GM21390 (cell line): ENCODE measurements around the gene GLIS2.

Experiments used
- ATAC-seq: cut with Tn5 transposase; IDR thresholded peaks from one replicate; pipeline ENCODE4 v1.9.1; 2021; ENCODE audit not compliant: unreplicated experiment

The GLIS2 gene

DNA sequence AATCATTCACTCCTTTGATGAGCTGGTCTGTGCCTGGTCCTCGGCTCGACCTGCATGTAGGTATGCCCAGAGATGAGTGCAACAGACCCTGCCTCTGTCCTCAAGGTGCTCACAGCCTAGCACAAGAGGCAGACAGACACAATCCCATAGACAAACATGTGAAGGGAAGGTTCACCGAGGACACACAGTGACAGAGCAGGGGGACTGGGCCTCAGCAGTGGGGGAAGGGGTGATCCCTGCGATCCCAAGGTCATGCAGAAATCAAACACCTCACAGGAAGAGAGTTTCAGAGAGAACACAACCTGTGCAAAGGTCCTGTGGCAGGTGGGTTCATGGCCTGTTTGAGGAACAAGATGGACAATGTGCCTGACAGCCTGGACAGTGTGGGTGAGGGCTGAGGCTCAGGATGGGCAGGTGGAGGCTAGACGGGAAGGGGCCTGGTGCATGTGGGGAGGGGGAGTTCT lies 51.6 kb downstream of the GLIS2 start:
- ATAC-seq, result no peak

DNA sequence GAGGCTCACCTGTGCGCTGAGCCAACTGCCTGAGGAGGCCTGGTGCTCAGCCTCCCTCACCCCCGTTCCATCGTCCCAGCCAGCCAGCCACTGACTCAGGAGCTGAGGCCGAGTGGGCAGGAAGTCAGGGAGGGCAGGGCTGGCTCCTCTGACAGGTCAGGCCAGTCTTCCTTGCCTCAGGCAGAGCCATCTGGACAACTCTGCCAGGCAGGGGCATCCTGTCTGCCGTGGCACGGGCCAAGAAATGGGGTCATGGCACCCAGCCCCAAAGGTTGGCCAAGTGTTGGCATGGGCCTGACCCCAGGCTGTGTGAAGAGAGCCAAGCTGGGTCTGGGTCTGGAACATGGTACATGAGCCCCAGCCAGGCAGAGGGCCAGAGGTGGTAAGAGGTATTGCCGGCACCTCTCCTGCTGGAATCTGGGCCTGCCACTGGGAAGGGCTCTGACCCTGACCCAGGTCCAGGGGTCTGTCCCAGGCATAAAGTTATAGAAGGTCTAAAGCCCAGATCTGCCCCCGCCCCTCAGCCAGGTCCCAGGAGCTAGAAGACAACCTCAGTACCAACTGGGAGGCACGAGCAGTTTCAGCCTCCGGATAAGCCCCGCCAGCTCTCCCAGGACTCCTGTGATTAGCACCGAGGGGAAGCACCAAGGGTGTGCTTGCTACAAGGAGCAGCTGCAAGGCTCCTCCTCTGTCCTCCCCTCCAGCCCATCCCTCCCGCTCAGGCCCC lies 53.3 kb downstream of the GLIS2 start:
- no peak for ATAC-seq

DNA sequence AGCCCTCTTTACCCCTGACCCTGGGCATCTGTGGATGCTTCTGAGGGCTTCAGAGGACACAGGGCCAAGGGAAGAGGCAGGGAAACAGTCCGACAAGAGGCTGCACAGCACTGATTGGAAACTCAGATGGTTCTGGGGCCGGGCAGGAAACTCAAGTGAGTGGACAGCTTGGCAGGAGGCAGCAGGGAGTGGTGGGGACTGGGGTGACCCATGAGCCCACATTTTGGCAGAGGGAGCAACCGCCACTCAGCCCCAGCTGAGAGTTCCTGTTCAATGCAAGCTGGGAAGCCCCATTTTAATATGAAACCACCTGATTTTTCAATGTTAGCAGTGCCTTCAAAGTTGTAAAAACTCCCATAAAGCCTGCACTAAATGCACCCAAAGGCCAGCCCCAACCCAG lies 54.3 kb downstream of the GLIS2 start:
- no peak for ATAC-seq

DNA sequence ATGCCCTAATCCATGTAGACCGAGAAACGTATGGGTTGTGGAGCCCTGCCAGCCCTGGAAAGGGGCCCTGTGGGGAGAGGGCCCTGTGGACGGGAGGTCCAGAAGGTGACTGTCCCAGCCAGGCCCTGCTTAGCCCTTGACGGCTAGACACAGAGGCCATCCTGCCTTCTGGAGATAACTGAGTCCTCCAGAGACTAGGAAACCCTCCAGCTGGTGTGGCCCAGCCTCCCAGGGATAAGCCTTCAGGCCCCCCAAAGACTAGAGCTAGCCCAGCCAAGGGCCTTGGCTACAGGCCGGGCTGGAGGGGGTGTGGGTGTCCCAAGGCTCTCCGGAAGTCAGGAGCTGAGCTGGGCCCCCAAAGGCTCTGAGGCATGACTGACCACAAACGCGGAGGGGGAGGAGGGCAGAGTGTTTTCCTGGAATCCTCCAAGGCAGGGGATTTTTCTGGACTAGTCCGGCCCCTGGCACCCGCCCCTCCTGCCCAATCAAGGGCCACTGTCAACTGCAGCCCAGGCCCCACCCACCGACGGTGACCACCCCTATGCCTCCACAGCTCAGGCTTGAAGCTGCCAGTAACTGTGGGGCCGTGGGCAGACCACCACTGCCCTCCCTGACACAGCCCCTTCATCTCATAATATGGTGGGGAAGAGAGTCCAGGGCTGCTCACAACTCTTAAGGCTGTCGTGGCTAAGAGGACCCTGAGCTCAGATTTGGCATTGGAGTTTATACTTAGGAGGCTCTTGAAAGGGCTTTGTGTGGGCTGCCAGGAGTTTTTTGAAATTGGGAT lies 54.9 kb downstream of the GLIS2 start:
- no peak for ATAC-seq

DNA sequence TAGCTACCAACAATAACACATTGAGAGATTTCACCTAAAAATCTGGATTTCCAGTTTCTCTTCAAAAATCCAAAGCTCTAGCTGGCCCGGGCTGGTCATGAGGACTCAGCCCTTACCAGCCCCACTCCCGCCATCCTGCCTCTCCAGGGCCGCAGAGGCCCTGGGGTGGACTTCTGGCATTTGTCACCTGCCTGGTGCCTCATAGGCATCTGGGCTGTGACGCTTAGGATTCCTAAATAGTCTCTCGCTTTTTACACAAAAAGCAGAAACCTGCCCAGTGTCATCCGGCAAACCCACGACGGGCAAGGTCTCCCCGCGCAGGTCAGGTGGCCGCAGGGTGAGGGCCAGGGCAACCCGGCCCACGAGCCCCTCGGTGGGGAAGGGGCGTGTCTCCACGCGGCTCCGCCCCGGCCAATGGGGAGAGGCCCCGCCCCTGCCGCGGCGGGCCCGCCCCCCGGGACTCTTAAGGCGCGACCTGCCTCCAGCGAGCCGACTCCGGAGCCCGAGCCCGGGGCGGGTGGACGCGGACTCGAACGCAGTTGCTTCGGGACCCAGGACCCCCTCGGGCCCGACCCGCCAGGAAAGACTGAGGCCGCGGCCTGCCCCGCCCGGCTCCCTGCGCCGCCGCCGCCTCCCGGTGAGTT lies 55.6 kb downstream of the GLIS2 start, which contains the start of gene VASN:
VASN (plus strand) TSS at position 492 of the 644 bp plus-strand sequence. CDS start 9,030 bp downstream, outside the sequence.
- ATAC-seq, result peak; percentile 77

DNA sequence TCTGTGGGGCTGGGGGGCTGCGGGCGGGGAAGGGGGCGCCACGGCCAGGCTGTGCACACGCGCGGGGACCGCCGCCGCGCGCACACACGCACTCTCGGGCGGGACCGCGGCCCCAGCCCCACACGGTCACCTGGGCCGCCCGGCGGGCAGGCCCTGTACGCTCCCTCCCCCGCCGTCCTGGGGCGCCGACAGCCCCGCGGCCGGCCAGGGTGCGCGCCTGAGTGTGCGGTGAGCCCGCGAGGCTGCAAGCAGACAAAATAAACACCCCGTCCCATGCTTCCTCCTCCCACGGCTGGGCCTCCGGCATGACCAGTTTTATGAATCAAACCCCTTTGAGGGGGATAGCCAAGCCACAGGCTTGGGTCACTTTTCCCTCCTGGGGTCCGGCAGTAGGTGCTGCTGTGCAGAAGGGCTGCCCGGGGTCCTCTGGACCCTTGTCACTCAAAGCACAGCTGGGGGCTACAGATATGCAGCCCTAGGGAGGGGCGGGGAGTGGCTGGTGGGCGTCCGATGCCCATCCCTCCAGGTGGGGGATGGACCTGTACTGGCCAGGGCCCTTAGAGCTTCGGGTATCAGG lies 56.2 kb downstream of the GLIS2 start:
- ATAC-seq, result peak; percentile 34

DNA sequence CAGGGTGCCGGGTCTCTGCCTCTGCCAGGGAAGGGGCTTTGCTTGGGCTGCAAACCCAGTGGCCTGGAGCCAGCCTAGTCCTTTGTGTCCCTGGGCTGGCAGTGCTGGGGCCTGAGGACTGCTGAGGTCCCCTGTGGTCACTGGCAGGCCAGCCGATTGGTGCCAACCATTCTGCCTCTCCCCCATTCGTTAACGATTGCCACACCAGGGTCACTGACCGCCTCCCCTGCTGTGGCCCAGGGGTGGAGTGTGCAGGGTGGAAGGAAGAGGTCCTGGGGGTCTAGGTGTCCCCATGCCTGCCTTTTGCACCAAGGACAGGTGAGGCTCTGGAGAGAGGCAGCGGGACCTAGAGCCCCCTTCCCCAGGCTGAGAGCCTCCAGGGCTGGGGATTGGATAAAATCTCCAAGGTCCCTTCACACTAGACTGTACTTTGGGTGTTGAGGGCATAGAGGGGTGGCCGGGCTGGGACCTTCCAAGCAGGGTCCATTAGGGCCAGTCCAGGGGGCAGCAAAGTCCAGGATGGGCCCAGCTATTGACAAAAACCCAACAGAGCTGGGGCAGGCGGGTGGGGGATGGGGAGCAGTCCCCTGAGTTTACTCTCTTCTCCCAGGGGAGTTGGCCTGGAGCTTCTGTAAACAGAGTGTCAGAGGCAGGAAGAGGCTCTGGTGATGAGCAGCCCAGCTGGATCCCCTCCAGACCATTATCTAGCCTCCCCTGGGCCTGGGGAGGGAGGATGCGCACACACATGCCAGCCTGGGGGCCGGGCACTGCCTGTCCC lies 56.9 kb downstream of the GLIS2 start:
- no peak for ATAC-seq

DNA sequence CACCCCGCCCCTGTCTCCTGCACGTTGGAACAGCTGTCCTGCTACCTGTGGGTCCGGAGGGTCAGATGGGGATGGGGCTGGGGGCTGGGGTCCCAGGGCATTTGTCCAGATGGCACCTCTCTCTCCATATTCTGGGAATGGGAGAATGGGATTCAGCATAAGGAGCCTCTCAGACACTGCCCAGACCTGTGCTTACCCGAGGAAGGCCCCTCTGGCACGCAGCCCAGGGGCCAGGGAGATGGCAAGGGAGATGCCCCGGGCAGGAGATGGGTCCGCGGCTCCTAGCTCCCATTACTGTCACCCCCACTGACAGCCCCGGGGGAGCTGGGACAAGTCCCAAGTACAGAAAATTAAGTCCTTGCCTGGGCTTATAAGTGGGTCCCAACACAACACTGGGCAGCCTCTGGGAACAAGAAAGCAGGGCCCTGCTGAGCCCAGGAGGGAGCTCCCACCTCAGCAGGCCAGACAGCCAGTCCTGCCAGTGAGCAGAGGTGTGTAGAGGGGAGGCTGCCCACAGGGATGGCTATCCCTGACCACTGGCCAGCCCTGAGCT lies 57.6 kb downstream of the GLIS2 start:
- no peak for ATAC-seq

DNA sequence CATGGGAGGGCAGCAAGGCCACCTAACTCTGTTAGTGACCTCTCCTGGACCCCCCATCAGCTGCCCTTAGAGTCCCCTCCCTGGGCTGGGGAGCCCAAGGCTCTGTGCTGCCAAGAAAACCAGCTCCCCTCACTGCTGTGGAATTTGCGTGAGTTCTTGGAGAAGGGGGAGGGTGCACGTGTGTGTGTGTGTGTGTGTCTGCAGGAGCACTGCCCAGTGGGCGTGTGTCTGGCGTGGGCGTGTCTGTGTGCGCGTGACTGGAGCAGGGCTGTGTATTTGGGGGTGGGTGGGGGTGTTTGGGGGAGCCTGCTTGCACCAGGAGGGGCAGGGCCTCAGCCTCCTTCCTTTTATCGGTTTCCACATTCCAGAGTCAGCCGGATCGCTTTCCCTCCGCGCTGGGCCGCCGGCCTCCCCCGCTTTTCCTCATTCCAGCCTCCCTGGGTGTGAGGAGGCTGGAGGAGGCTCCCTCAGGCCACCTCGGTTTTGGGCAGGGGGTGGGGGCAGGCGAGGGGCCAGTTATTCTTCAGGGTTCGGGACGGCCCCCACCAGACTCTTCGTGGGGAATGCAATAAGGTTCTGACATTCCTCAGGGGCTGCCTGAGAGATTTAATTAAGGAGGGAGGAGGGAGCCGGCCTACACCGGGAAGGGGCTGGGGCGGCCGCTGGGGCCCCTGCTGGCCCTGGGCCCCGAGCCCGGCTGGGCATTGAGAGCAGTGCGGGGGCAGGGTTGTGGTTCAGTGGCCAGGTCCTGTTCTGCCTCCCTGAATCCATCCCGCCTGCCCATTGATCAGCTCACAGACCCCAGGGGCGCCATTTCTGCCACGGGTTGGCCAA lies 58.3 kb downstream of the GLIS2 start:
- no peak for ATAC-seq

DNA sequence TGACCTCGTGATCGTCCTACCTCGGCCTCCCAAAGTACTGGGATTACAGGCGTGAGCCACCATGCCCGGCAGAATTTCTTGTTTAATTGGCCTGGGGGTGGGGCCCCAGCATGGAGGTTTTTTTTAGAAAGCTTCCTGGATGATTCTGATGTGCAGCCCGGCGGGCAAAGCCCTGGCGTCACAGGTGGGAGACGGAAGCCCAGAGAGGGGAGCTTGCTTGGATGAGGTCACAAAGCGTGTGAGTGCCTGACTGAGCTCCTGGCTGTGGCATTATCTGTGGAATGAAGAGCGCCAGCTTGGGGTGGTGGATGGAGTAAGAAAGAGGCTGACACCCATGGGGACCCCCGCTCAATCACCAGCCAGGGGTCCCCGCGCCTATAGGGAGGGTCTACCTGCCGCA lies 59.9 kb downstream of the GLIS2 start:
- ATAC-seq, result no peak

DNA sequence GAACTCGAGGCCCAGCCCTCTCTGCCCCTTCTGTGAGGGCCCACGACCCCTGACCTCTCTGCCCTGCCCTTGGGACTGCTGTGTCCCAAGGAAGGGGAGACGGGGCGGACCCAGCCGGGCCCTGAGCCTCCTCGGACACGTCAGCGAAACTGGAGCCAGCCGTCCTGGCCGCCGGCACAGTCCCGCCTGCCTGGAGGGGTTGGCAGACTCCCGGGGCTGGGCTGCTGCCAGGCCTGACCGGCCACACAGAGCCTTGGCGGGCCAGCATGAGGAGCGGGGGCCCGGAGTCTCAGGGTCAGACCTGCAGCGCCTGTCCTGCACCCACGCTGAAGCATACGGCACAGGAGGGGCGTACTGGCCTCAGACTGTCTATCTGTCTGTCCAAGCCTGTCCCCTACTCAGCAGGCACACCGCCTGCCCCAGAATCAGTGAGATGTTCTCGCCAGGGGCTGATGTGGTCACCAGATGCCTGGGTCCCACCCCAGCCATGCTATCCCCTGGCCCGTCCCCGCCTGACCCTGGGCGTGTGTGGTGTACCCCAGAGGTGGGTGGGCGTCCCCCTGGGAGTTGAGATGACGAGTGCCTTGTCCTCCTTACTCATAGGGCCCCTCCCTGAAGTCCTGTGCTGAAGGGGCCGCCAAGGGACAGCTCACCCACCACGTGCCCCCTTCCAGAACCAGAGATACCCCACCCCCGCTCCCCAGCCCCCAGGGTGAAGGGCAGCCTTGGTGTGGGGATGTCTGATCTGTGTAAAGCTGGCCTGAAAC lies 60.4 kb downstream of the GLIS2 start:
- no peak for ATAC-seq

DNA sequence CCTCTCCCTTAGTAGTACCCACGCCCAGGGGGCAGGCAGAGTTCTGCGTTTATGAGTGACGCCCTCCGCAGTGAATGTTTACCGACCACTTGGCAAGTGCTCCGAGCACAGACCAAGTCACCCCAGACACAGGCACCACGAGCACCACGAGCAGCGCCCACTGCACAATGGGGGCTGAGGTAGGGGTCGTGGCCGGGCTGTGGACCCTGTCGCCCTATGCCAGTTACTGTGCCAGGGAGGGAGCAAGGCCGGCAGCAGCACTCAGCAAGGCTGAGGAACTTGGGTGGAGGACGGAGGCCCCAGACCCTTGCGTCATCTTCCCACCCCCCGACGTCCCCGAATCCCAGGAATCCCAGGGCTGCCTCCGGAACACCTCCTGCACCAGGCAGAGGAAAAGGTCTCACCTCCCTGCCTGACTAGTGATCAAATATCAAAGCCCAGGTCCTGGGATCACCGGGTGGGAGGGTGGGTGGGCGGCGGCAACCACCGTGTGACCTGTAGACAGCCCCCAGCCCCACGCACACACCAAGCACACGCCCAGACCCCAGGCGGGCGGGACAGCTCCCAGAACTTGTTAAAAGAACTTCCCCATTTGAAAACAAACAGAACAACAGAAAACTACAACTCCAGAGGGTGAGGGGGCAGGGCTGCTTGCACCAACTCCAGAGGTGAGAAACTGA lies 61.2 kb downstream of the GLIS2 start:
- ATAC-seq, result no peak

DNA sequence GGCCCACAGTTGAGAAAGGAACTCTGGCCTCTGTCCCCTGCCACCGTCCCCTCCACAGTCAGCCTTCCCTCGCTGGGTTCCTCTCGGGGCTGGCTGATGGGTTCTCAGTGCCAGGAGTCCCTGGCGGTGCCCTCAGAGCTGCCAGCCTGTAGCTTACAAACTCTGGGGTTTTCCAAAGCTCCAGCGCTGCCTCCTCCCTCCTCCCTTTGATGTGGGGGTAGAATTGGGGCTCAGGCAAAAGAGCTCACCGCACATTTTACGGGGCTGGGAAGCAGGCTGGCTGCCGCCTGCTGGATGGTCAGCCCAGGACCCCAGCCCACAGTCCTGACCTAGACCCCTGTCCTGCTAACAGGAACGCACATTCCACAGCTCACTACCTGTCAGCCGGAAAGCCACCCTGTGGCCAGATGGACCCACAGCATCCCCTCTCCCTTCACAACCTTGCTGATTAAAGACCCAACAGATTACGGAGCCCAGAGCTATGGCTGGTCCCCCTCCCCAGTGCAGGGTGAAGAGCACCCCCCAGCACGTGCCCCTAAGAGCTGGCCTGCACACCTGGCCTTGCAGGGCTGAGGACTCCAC lies 61.8 kb downstream of the GLIS2 start:
- no peak for ATAC-seq

DNA sequence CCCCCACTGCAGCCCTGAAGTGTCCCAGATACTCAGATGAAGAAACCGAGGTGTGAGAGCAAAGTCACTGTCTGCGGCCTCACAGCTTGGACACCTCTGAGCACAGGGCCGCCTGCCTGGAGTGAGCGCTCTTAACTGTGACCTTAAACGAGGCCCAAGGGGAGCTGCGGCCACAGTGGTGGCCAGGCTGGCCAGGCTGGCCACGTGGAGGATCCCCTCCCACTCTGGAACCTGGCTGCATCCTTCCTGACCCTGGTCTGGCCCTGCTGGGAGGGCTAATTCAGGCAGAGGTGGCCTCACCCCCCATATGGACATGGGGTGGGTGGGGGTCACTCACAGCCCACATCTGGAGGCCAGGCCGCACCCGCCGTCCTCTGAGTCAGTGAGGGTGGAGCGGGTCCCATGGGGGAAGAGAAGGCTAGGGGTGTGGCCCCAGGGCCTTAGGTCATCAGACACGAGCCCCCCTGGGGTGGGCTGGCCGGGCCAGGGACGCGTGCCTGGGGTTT lies 62.3 kb downstream of the GLIS2 start:
- no peak for ATAC-seq

DNA sequence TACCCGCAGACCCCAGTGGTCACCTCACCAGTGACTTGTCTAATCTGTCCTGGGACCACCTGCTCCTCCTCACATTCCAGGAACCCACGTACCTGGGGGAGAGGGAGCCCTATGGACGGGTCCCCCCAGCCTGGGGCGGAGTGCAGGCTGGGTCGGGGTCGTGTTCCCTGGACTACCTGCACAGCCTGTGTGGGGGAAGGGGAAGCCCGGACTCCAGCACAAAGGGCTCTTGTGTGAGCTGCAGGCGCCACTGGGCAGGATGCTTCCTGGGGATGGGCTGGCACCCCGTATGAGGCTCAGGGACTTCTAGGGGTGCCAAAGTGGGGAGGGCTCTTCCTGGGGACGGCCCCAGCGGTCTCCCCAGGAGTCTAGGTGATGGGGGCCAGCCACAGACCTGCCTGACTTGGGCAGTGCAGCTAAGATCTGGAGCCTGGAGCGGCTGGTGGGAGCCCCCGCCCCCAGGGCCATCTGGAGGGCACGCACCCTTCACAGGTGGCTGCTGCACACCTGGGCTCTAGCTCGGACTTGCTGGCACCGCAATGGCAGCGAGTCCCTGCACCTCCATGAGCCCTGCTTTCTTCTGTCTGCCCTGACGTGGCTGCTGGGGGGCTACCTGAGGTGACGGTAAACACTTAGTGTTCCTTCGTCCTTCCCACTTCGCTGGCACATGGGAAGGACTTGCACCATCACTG lies 63.3 kb downstream of the GLIS2 start:
- no peak for ATAC-seq

DNA sequence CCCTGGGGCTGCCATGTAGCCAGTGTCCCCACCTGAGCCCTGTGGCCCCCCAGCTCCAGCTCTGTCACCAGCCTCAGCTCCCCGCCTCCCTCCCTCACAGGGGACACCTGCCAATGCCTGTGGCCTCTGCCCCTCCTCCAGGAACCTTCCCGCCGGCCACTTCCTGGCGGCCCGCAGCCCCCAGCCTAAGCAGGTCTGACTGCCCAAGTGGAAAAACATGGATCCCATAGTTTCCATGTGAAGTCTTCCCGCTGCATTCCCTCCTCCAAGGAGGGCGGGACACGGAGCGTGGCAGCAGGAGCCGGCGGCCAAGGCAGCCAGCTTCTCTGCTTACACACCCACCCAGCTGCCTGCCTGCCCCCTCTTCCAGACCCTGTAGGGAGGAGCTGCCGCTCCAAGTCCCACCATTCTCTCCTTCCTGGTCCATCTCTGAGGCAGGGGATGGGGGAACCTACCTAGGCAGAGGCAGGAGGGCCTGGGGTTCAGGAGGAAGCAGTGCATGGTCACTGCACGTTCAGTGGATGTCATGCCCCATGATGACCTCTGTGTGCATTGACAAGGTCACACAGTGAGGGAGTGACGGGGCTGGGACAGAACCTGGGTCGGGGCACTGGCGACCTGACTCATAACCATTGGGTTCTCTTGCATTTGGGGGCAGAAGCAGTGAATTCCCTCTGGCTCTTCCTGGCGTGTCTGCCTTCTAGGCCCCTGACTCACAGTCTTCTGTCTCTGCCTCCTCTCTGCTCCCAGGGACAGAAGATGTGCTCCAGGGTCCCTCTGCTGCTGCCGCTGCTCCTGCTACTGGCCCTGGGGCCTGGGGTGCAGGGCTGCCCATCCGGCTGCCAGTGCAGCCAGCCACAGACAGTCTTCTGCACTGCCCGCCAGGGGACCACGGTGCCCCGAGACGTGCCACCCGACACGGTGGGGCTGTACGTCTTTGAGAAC lies 64.5 kb downstream of the GLIS2 start:
- ATAC-seq, result no peak
